Middle frontal gyrus (tissue), 1 donor: Measurements from ENCODE around the gene SYDE1.
A peak's percentile ranks its signal among the peaks of the same experiment; 100 is the strongest.
"Not testable (repeated sequence)": the region's sequence is repeated elsewhere in the genome, so short reads cannot be mapped to it uniquely, and the experiment has no call there.

ENCODE experiments used
- DNase-seq: peaks from one replicate; pipeline ENCODE4 v3.0.0-alpha.2; 2015; ENCODE audit warnings: low spot score; ENCODE audit errors: extremely low spot score

SYDE1 gene

GRCh38 chr19:15107061-15108010 is at the start of gene SYDE1:
Gene SYDE1 (plus strand): TSS chr19:15107401. CDS start chr19:15107434, 33 bp downstream.
- no peak for DNase-seq

- DNase-seq: no peak
Observed at GRCh38 chr19:15062036-15062435, 45.2 kb upstream of the SYDE1 start.

- DNase-seq: not testable (repeated sequence)
Observed at GRCh38 chr19:15070386-15070785, 36.8 kb upstream of the SYDE1 start.

- no peak for DNase-seq
Observed at GRCh38 chr19:15072930-15073647, 34.1 kb upstream of the SYDE1 start.

- no peak for DNase-seq
Observed at GRCh38 chr19:15074371-15074770, 32.8 kb upstream of the SYDE1 start.

GRCh38 chr19:15075806-15076205 is 31.4 kb upstream of the SYDE1 start:
- no peak for DNase-seq

GRCh38 chr19:15080002-15080401 is 27.2 kb upstream of the SYDE1 start:
- not testable (repeated sequence) for DNase-seq

GRCh38 chr19:15081911-15082310 is 25.3 kb upstream of the SYDE1 start, which contains the start of gene OR1I1:
Gene OR1I1 (plus strand): TSS chr19:15082211. CDS start chr19:15087066, 4,855 bp downstream.
- DNase-seq: no peak

GRCh38 chr19:15087182-15087581 is 20.0 kb upstream of the SYDE1 start:
- no peak for DNase-seq

- peak; percentile 58 for DNase-seq
Observed at GRCh38 chr19:15091918-15092753, 15.1 kb upstream of the SYDE1 start.

GRCh38 chr19:15093001-15093400 is 14.2 kb upstream of the SYDE1 start:
- DNase-seq: no peak

- no peak for DNase-seq
Observed at GRCh38 chr19:15096223-15096622, 11.0 kb upstream of the SYDE1 start.

GRCh38 chr19:15097980-15098379 is 9.2 kb upstream of the SYDE1 start:
- not testable (repeated sequence) for DNase-seq

- DNase-seq: no peak
Observed at GRCh38 chr19:15098460-15098859, 8.7 kb upstream of the SYDE1 start.

- no peak for DNase-seq
Observed at GRCh38 chr19:15099017-15099582, 8.1 kb upstream of the SYDE1 start.

- no peak for DNase-seq
Observed at GRCh38 chr19:15101479-15102082, 5.6 kb upstream of the SYDE1 start.

GRCh38 chr19:15104003-15104402 is 3.2 kb upstream of the SYDE1 start:
- no peak for DNase-seq

- DNase-seq: no peak
Observed at GRCh38 chr19:15104411-15104810, 2.8 kb upstream of the SYDE1 start.

GRCh38 chr19:15105044-15105443 is 2.2 kb upstream of the SYDE1 start:
- DNase-seq: no peak

- DNase-seq: no peak
Observed at GRCh38 chr19:15108145-15108844, 1.1 kb downstream of the SYDE1 start.
